ENCODE data around the gene GOLPH3.

DNA sequence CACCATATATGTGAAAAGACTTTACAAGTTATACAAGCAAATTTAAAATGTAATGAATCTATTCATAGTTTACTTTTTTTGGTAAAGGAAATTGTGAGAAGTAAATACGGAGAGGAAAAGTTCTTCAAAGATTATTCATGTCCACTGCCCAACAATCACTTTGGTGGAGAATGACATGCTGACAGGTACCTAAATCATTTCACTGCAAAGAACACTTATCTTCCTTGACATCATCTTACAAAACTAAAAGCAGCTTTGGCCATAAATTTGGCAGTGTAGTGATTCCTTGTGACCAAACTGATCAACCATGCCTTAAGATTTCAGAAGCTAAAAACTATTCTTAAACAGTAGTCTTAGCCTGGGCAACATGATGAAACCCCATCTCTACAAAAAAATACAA is 42.5 kb downstream of the GOLPH3 start:
- TF ChIP-seq, protein P1, sequence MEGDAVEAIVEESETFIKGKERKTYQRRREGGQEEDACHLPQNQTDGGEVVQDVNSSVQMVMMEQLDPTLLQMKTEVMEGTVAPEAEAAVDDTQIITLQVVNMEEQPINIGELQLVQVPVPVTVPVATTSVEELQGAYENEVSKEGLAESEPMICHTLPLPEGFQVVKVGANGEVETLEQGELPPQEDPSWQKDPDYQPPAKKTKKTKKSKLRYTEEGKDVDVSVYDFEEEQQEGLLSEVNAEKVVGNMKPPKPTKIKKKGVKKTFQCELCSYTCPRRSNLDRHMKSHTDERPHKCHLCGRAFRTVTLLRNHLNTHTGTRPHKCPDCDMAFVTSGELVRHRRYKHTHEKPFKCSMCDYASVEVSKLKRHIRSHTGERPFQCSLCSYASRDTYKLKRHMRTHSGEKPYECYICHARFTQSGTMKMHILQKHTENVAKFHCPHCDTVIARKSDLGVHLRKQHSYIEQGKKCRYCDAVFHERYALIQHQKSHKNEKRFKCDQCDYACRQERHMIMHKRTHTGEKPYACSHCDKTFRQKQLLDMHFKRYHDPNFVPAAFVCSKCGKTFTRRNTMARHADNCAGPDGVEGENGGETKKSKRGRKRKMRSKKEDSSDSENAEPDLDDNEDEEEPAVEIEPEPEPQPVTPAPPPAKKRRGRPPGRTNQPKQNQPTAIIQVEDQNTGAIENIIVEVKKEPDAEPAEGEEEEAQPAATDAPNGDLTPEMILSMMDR (IDR thresholded peaks at IDR 0.05): no peak
- no peak for TF ChIP-seq POLR2AphosphoS5 (IDR thresholded peaks at IDR 0.05)
- TF ChIP-seq POLR2A (IDR thresholded peaks at IDR 0.05): no peak
